ENCODE data around the gene GPR37L1.

DNA sequence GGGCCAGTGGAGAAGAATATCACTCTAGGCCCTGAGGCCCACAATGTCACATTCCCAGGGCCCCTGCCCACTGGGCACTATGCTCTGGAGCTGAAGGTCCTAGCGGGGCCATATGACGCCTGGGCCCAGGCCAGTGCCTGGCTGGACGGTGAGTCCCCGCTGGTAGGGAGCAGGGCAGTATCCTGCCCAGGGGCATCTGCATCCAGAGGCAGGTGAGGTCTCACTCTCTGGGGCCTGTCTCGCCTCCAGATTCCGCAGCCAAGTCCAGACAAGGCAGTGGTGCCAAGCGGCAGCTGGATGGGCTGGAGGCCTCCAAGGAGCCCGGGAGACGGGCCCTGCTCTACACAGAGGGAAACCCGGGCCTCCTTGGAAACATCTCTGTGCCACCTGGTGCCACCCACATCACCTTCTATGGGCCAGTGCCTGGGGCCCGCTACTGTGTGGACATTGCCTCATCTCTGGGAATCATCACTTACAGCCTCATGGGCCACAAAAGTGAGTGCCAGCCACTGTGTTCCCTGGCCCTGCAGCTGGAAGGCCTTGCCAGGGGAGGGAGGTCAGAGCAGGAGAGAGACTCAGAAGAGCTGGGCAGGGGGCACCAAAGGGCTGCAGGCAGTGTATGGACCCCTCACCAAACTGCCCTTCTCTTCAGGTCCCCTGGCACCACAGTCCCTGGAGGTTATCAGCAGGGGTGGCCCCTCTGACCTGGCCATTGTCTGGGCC lies 48.7 kb downstream of the GPR37L1 start:
- TF ChIP-seq, protein P1, sequence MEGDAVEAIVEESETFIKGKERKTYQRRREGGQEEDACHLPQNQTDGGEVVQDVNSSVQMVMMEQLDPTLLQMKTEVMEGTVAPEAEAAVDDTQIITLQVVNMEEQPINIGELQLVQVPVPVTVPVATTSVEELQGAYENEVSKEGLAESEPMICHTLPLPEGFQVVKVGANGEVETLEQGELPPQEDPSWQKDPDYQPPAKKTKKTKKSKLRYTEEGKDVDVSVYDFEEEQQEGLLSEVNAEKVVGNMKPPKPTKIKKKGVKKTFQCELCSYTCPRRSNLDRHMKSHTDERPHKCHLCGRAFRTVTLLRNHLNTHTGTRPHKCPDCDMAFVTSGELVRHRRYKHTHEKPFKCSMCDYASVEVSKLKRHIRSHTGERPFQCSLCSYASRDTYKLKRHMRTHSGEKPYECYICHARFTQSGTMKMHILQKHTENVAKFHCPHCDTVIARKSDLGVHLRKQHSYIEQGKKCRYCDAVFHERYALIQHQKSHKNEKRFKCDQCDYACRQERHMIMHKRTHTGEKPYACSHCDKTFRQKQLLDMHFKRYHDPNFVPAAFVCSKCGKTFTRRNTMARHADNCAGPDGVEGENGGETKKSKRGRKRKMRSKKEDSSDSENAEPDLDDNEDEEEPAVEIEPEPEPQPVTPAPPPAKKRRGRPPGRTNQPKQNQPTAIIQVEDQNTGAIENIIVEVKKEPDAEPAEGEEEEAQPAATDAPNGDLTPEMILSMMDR (IDR thresholded peaks at IDR 0.05; ENCODE audit: low read depth, low read length, poor library complexity, severe bottlenecking): no peak
- TF ChIP-seq EZH2phosphoT487 (IDR thresholded peaks at IDR 0.05; ENCODE audit: borderline replicate concordance, low read length): no peak

Measured in DOHH2 (cell line).